HL-60/S4 treated with phorbol 12-myristate 13-acetate at 8.2 ng/mL for 4 days and 3 days (cell line): Measurements from ENCODE around the gene PLXNB3.

Experiments used
- in situ Hi-C: fragments of 300-500 bp; cut with MboI; formaldehyde crosslinking; loops from 2 replicates; pipeline ENCODE4 v1.15.0; 2022; ENCODE audit warnings: low sequenced_read_pairs

PLXNB3 gene

GRCh38 chrX:153784325-153784967, 20.4 kb downstream of the PLXNB3 start:
- in situ Hi-C loops = no loop called here

GRCh38 chrX:153786669-153787068, 22.6 kb downstream of the PLXNB3 start:
- in situ Hi-C loops = no loop called here

- in situ Hi-C loops = no loop called here
These were observed 25.6 kb downstream of the PLXNB3 start for GRCh38 chrX:153789654-153790053.

- in situ Hi-C loops = no loop called here
These were observed 27.2 kb downstream of the PLXNB3 start for GRCh38 chrX:153791104-153791852.

GRCh38 chrX:153792368-153792767, 28.3 kb downstream of the PLXNB3 start:
- in situ Hi-C loops = no loop called here

- in situ Hi-C loops = no loop called here
These were observed 29.2 kb downstream of the PLXNB3 start for GRCh38 chrX:153793291-153793690.

- in situ Hi-C loops = no loop called here
These were observed 30.2 kb downstream of the PLXNB3 start, which contains the start of the genes IDH3G and SSR4 for GRCh38 chrX:153794018-153794896. Gene IDH3G (minus strand): TSS chrX:153794375. CDS start chrX:153794326, 49 bp downstream. Gene SSR4 (plus strand): TSS chrX:153794668. CDS start chrX:153794688, 20 bp downstream.

GRCh38 chrX:153794897-153795816, 31.1 kb downstream of the PLXNB3 start:
- in situ Hi-C loops = no loop called here

GRCh38 chrX:153797415-153798015, 33.5 kb downstream of the PLXNB3 start:
- in situ Hi-C loops = no loop called here

GRCh38 chrX:153799326-153799725, 35.3 kb downstream of the PLXNB3 start:
- in situ Hi-C loops = no loop called here

- in situ Hi-C loops = no loop called here
These were observed 36.2 kb downstream of the PLXNB3 start for GRCh38 chrX:153800177-153800722.

GRCh38 chrX:153800746-153801145, 36.7 kb downstream of the PLXNB3 start:
- in situ Hi-C loops = no loop called here

- in situ Hi-C loops = no loop called here
These were observed 37.6 kb downstream of the PLXNB3 start for GRCh38 chrX:153801669-153802068.

GRCh38 chrX:153802513-153803045, 38.5 kb downstream of the PLXNB3 start:
- in situ Hi-C loops = no loop called here

GRCh38 chrX:153803211-153804099, 39.4 kb downstream of the PLXNB3 start:
- in situ Hi-C loops = no loop called here

- in situ Hi-C loops = no loop called here
These were observed 40.1 kb downstream of the PLXNB3 start for GRCh38 chrX:153804100-153804595.

- in situ Hi-C loops = no loop called here
These were observed 40.6 kb downstream of the PLXNB3 start for GRCh38 chrX:153804621-153805020.

- in situ Hi-C loops = no loop called here
These were observed 41.4 kb downstream of the PLXNB3 start for GRCh38 chrX:153805436-153805835.
